IMR-90 (cell line): ENCODE data around the gene MX1. TPM values are rescaled to one million over a fixed set of nuclear protein-coding genes. Genes with fewer than 3 reads are reported as not detected.

Experiments
- ATAC-seq: fragments of 200-7000 bp; cut with Tn5 transposase; 2 replicates; pipeline ENCODE4 v1.9.1; 2020; ENCODE audit warnings: low read depth, mild to moderate bottlenecking, moderate library complexity
- BruUV-seq: library from RNA; stranded (reverse); fragments of 400-500 nt; replicated peaks from 2 replicates; lab custom pipeline; 2021; lab: Mats Ljungman, UMichigan
- CTCF ChIA-PET: fragments of 300-600 bp; formaldehyde crosslinking; extraction: SDS; loops from one replicate; lab custom pipeline; 2021; ENCODE audit warnings: antibody characterized with exemption; lab: Yijun Ruan, JAX
- POLR2A ChIA-PET: fragments of 300-600 bp; sonication (Branson Sonifier 250); formaldehyde crosslinking; loops from one replicate; lab custom pipeline; 2022; ENCODE audit warnings: antibody characterized with exemption; ENCODE audit not compliant: unreplicated experiment; lab: Charles Lee
- DNase-seq: peaks from one replicate; pipeline ENCODE4 v3.0.0; 2013
- H2AFZ ChIP-seq: replicated peaks from 2 replicates; pipeline ENCODE3; 2013; ENCODE audit warnings: low read length, mild to moderate bottlenecking; ENCODE audit not compliant: poor library complexity
- H2AK5ac ChIP-seq: 2 replicates; pipeline ENCODE4 v1.6.1; 2013; ENCODE audit warnings: low read depth, low read length, inconsistent platforms
- H2AK9ac ChIP-seq: replicated peaks from 2 replicates; pipeline ENCODE3; 2013; ENCODE audit warnings: mild to moderate bottlenecking, low read depth, low read length, moderate library complexity; ENCODE audit not compliant: poor library complexity
- H2BK120ac ChIP-seq: 2 replicates; pipeline ENCODE4 v1.6.1; 2013; ENCODE audit warnings: low read depth, low read length, inconsistent platforms
- H2BK15ac ChIP-seq: 3 replicates; pipeline ENCODE4 v1.6.1; 2013; ENCODE audit warnings: low read depth, low read length, inconsistent platforms
- H2BK20ac ChIP-seq: 2 replicates; pipeline ENCODE4 v1.6.1; 2013; ENCODE audit warnings: low read depth, mild to moderate bottlenecking, inconsistent platforms, low read length, moderate library complexity
- H2BK5ac ChIP-seq: 2 replicates; pipeline ENCODE4 v1.6.1; 2013; ENCODE audit warnings: mild to moderate bottlenecking, low read depth, low read length, inconsistent platforms; ENCODE audit not compliant: poor library complexity, severe bottlenecking
- H3K14ac ChIP-seq: replicated peaks from 2 replicates; pipeline ENCODE4 v1.6.1; 2013; ENCODE audit warnings: low read depth, low read length, inconsistent platforms
- H3K18ac ChIP-seq: 2 replicates; pipeline ENCODE4 v1.6.1; 2013; ENCODE audit warnings: low read depth, low read length, control low read depth
- H3K23ac ChIP-seq: 2 replicates; pipeline ENCODE4 v1.6.1; 2013; ENCODE audit warnings: low read depth, low read length, inconsistent platforms
- H3K27ac ChIP-seq: 2 replicates; pipeline ENCODE4 v1.5.1; 2013; ENCODE audit warnings: mild to moderate bottlenecking, control low read depth, low read length; ENCODE audit not compliant: insufficient read depth
- H3K27me3 ChIP-seq: 2 replicates; pipeline ENCODE4 v1.6.1; 2013; ENCODE audit warnings: low read length; ENCODE audit not compliant: control insufficient read depth, insufficient read depth
- H3K36me3 ChIP-seq: 2 replicates; pipeline ENCODE4 v1.6.1; 2013; ENCODE audit warnings: low read length, mixed read lengths; ENCODE audit not compliant: control insufficient read depth, insufficient read depth
- H3K4ac ChIP-seq: 2 replicates; pipeline ENCODE4 v1.6.1; 2013; ENCODE audit warnings: low read depth, low read length, inconsistent platforms
- H3K4me1 ChIP-seq: 2 replicates; pipeline ENCODE4 v1.6.1; 2013; ENCODE audit warnings: low read length, mixed read lengths; ENCODE audit not compliant: control insufficient read depth, insufficient read depth
- H3K4me2 ChIP-seq: 2 replicates; pipeline ENCODE4 v1.6.1; 2013; ENCODE audit warnings: low read depth, mild to moderate bottlenecking, control low read depth, low read length, moderate library complexity
- H3K4me3 ChIP-seq: 2 replicates; pipeline ENCODE4 v1.5.1; 2013; ENCODE audit warnings: low read depth, mild to moderate bottlenecking, control low read depth, low read length, moderate library complexity; ENCODE audit not compliant: insufficient read depth
- H3K56ac ChIP-seq: 2 replicates; pipeline ENCODE4 v1.6.1; 2013; ENCODE audit warnings: low read length, inconsistent platforms; ENCODE audit not compliant: insufficient read depth; ENCODE audit errors: extremely low read depth
- H3K79me1 ChIP-seq, 2 experiments: 2 replicates each; pipeline ENCODE4 v1.6.1; 2013; ENCODE audit warnings: low read length in 2 of 2, inconsistent platforms in 1 of 2, low read depth in 1 of 2
- H3K9ac ChIP-seq: 2 replicates; pipeline ENCODE4 v1.6.1; 2013; ENCODE audit warnings: low read depth, low read length, control low read depth
- H3K9me1 ChIP-seq: 2 replicates; pipeline ENCODE4 v1.6.1; 2013; ENCODE audit warnings: low read length, inconsistent platforms; ENCODE audit not compliant: insufficient read depth
- H3K9me3 ChIP-seq: 2 replicates; pipeline ENCODE4 v1.6.1; 2013; ENCODE audit warnings: low read length; ENCODE audit not compliant: control insufficient read depth, insufficient read depth
- H4K20me1 ChIP-seq: 2 replicates; pipeline ENCODE4 v1.6.1; 2013; ENCODE audit warnings: low read length, inconsistent platforms; ENCODE audit not compliant: insufficient read depth
- H4K5ac ChIP-seq: 2 replicates; pipeline ENCODE4 v1.6.1; 2013; ENCODE audit warnings: mild to moderate bottlenecking, low read depth, low read length, control low read depth
- H4K8ac ChIP-seq, 2 experiments: 2 replicates each; pipeline ENCODE4 v1.6.1; 2013; ENCODE audit warnings: low read depth in 2 of 2, low read length in 2 of 2, control low read depth in 1 of 2, inconsistent platforms in 1 of 2
- H4K91ac ChIP-seq: 2 replicates; pipeline ENCODE4 v1.6.1; 2013; ENCODE audit warnings: low read depth, low read length, inconsistent platforms; ENCODE audit not compliant: insufficient read depth
- CEBPB ChIP-seq: IDR thresholded peaks from 2 replicates; pipeline ENCODE4 v1.6.1; 2012; ENCODE audit warnings: low read depth, low read length, improper control_type of control experiment
- NFE2L2 ChIP-seq: fragments of 150-350 bp; IDR thresholded peaks from 2 replicates; pipeline ENCODE4 v1.6.1; 2016; ENCODE audit warnings: low read depth, mild to moderate bottlenecking, low read length
- WGBS, 2 experiments: methylation state at CpG; one replicate each; pipeline versions ENCODE4 v1.1.5 to v1.1.7; 2013; ENCODE audit warnings: missing lambda C conversion rate in 2 of 2; ENCODE audit not compliant: insufficient read length in 1 of 2; ENCODE audit errors: extremely low coverage in 2 of 2; 5-methylcytosine and 5-hydroxymethylcytosine counted together
- dilution Hi-C: fragments of 300-500 bp; cut with HindIII; formaldehyde crosslinking; loops from one replicate; pipeline ENCODE4 v1.14.3; 2018; ENCODE audit warnings: low sequenced_read_pairs; ENCODE audit not compliant: unreplicated experiment
- in situ Hi-C: fragments of 300-500 bp; cut with MboI; formaldehyde crosslinking; loops from 3 replicates; pipeline ENCODE4 v1.14.3; 2019; ENCODE audit warnings: low sequenced_read_pairs, inconsistent platforms, mixed read lengths
- intact Hi-C: fragments of 100-400 bp; cut with micrococcal nuclease; formaldehyde crosslinking; loops from 2 replicates; pipeline ENCODE4 v1.10.0; 2022
- polyA plus RNA-seq, 3 experiments: library from polyadenylated mRNA; depleted of rRNA; stranded (reverse); fragments of >200 nt; gene quantifications; 2 replicates each; pipeline ENCODE4 v1.2.3, GENCODE V29; 2012; ENCODE audit warnings: low replicate concordance in 1 of 3
- total RNA-seq: library from RNA; depleted of rRNA; stranded (reverse); fragments of >200 nt; gene quantifications from 2 replicates; pipeline ENCODE4 v1.2.3, GENCODE V29; 2012
- TF ChIP-seq, protein P1 (sequence below): fragments of 150-350 bp; IDR thresholded peaks from 2 replicates; pipeline ENCODE4 v1.6.1; 2016; ENCODE audit warnings: low read depth, mild to moderate bottlenecking, low read length, moderate library complexity, borderline replicate concordance

Gene MX1
- total and polyA plus RNA-seq, 2 of the 4 experiments (the other 2 are of a cell fraction) = 1.0 to 2.5 TPM

DNA sequence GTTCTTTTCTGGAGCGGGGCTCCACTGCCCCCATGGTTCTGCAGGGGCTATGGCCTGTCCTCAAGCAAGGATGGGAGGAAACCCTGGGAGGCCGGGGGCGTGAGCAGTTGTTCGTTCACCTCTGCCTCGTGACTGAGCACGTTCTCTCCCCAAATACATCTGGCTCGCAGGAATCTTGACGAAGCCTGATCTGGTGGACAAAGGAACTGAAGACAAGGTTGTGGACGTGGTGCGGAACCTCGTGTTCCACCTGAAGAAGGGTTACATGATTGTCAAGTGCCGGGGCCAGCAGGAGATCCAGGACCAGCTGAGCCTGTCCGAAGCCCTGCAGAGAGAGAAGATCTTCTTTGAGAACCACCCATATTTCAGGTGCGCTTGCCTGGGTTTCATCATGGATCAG lies 15.5 kb downstream of the MX1 start:
- H3K23ac ChIP-seq = no peak overlapping the region
- CTCF ChIA-PET = no interaction called here
- no peak overlapping the region for H3K4me2 ChIP-seq
- no peaks in the 10 kb centered on the region for H3K9me1 ChIP-seq
- BruUV-seq = no TSS peak
- H2BK120ac ChIP-seq = no peak overlapping the region
- in situ Hi-C loops = no loop called here
- H2AK9ac ChIP-seq = no peak overlapping the region
- no peak overlapping the region for H3K4ac ChIP-seq
- H3K4me1 ChIP-seq = no peaks in the 10 kb centered on the region
- no peaks in the 10 kb centered on the region; the same call in 1 of the 2 replicates for H4K20me1 ChIP-seq
- POLR2A ChIA-PET = no interaction called here
- H2AFZ ChIP-seq = no peak overlapping the region
- H2AK5ac ChIP-seq = no peak overlapping the region
- H2BK15ac ChIP-seq = no peak overlapping the region
- no peaks in the 10 kb centered on the region for H3K79me1 ChIP-seq
- H3K14ac ChIP-seq = no peak overlapping the region
- H3K9ac ChIP-seq = no peak overlapping the region
- no peak overlapping the region for H3K4me3 ChIP-seq
- no peak overlapping the region for H2BK5ac ChIP-seq
- no peak for DNase-seq
- intact Hi-C loops = no loop called here
- no peak overlapping the region for H3K18ac ChIP-seq
- WGBS, 2 experiments = 86% methylated on average over 4 of the region's 14 CpGs; no CpG with 5 or more reads in 1 of the 2 experiments
- no peaks in the 10 kb centered on the region for H3K9me3 ChIP-seq
- dilution Hi-C loops = no loop called here
- TF ChIP-seq CEBPB (no peak), NFE2L2 (no peak)
- TF ChIP-seq, protein P1, sequence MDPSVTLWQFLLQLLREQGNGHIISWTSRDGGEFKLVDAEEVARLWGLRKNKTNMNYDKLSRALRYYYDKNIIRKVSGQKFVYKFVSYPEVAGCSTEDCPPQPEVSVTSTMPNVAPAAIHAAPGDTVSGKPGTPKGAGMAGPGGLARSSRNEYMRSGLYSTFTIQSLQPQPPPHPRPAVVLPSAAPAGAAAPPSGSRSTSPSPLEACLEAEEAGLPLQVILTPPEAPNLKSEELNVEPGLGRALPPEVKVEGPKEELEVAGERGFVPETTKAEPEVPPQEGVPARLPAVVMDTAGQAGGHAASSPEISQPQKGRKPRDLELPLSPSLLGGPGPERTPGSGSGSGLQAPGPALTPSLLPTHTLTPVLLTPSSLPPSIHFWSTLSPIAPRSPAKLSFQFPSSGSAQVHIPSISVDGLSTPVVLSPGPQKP = no peak
- H3K56ac ChIP-seq = no peak overlapping the region
- H4K8ac ChIP-seq = no peak overlapping the region
- no peaks in the 10 kb centered on the region for H3K27me3 ChIP-seq
- no peak overlapping the region for H2BK20ac ChIP-seq
- no peak overlapping the region for H4K91ac ChIP-seq
- ATAC-seq = no peak
- H3K27ac ChIP-seq = no peak overlapping the region
- H4K5ac ChIP-seq = no peak overlapping the region
- H3K36me3 ChIP-seq = no peaks in the 10 kb centered on the region
